Common myeloid progenitor, CD34-positive (primary cell): Measurements from ENCODE around the gene KDELR3.

ENCODE experiments used
- CTCF ChIA-PET: fragments of 350-600 bp; sonication (Branson Sonifier 250); formaldehyde crosslinking; loops from one replicate; lab custom pipeline; 2021; ENCODE audit warnings: antibody characterized with exemption; lab: Charles Lee
- POLR2A ChIA-PET: fragments of 350-600 bp; sonication (Branson Sonifier 250); formaldehyde crosslinking; loops from one replicate; lab custom pipeline; 2021; ENCODE audit warnings: antibody characterized with exemption; lab: Charles Lee
- DNase-seq, 3 donors: peaks; one replicate each; pipeline versions ENCODE4 v3.0.0 to v3.0.0-alpha.2; 2013
- H3K27ac ChIP-seq, 2 experiments: 1 replicate in 1 of 2; 2 replicates in 1 of 2; pipeline ENCODE4 v1.7.0; 2013; ENCODE audit warnings: inconsistent platforms in 2 of 2, low read length in 2 of 2, mild to moderate bottlenecking in 2 of 2, low read depth in 1 of 2, moderate library complexity in 1 of 2; ENCODE audit not compliant: severe bottlenecking in 2 of 2, insufficient read depth in 1 of 2, poor library complexity in 1 of 2
- H3K27me3 ChIP-seq, 5 experiments: replicated peaks in 2 of 5; 1 replicate in 3 of 5; 2 replicates in 2 of 5; pipeline versions ENCODE4 v1.6.1 to v1.7.0; 2013; ENCODE audit warnings: low read length in 4 of 5, mild to moderate bottlenecking in 2 of 5, moderate library complexity in 2 of 5, inconsistent platforms in 1 of 5; ENCODE audit not compliant: insufficient read depth in 5 of 5, control insufficient read depth in 4 of 5
- H3K36me3 ChIP-seq, 4 experiments: 1 replicate in 2 of 4; 2 replicates in 2 of 4; pipeline versions ENCODE4 v1.6.1 to v1.7.0; 2013; ENCODE audit warnings: low read length in 3 of 4, control low read depth in 1 of 4, mild to moderate bottlenecking in 1 of 4; ENCODE audit not compliant: control insufficient read depth in 4 of 4, insufficient read depth in 4 of 4
- H3K4me1 ChIP-seq, 4 experiments: 1 replicate in 3 of 4; 2 replicates in 1 of 4; pipeline versions ENCODE4 v1.6.1 to v1.7.1; 2013; ENCODE audit warnings: low read length in 3 of 4, mild to moderate bottlenecking in 3 of 4, control low read depth in 1 of 4, inconsistent platforms in 1 of 4, moderate library complexity in 1 of 4; ENCODE audit not compliant: control insufficient read depth in 4 of 4, insufficient read depth in 4 of 4; ENCODE audit errors: control extremely low read depth in 1 of 4
- H3K4me3 ChIP-seq, 7 experiments: 1 replicate in 4 of 7; 2 replicates in 3 of 7; pipeline versions ENCODE4 v1.5.1 to v1.7.0; 2013; ENCODE audit warnings: mild to moderate bottlenecking in 7 of 7, low read length in 6 of 7, moderate library complexity in 6 of 7, inconsistent platforms in 2 of 7, low read depth in 2 of 7, control low read depth in 1 of 7; ENCODE audit not compliant: insufficient read depth in 4 of 7, control insufficient read depth in 1 of 7; ENCODE audit errors: extremely low read depth in 1 of 7
- H3K9me3 ChIP-seq, 5 experiments: 1 replicate in 4 of 5; 2 replicates in 1 of 5; pipeline versions ENCODE4 v1.6.1 to v1.7.1; 2013; ENCODE audit warnings: low read length in 4 of 5, mild to moderate bottlenecking in 2 of 5, inconsistent platforms in 1 of 5, low read depth in 1 of 5, moderate library complexity in 1 of 5; ENCODE audit not compliant: control insufficient read depth in 4 of 5, insufficient read depth in 2 of 5; ENCODE audit errors: control extremely low read depth in 1 of 5
- WGBS: methylation state at CpG from one replicate; pipeline ENCODE4 v1.1.5; 2013; ENCODE audit not compliant: insufficient coverage; 5-methylcytosine and 5-hydroxymethylcytosine counted together

Gene KDELR3

GRCh38 chr22:38423512-38424503, 44.1 kb upstream of the KDELR3 start:
- POLR2A ChIA-PET: no interaction called here
- no peak overlapping the region for H3K4me3 ChIP-seq
- peaks cover 0 to 3% (median 0%) of the 10 kb centered on the region in 4 experiments for H3K4me1 ChIP-seq
- CTCF ChIA-PET: interaction anchor here (1.3 to 1.4 kb wide), 2 partner anchors 11 to 18 kb away, joined by 4 to 7 read pairs; no protein-coding TSS in a partner anchor
- no peaks in the 10 kb centered on the region for H3K9me3 ChIP-seq
- WGBS: 90% methylated on average over 17 of the region's 18 CpGs
- no peak overlapping the region for H3K27ac ChIP-seq
- no peaks in the 10 kb centered on the region for H3K27me3 ChIP-seq
- no peaks in the 10 kb centered on the region for H3K36me3 ChIP-seq
- DNase-seq: no peak

- no peaks in the 10 kb centered on the region for H3K27me3 ChIP-seq
- H3K4me1 ChIP-seq: peaks cover 0 to 3% (median under 1%) of the 10 kb centered on the region in 4 experiments
- no peak overlapping the region for H3K4me3 ChIP-seq
- ChIA-PET CTCF (interaction anchor here (1.1 to 1.4 kb wide), 3 partner anchors 9 to 17 kb away, joined by 4 to 7 read pairs (median 4); no protein-coding TSS in a partner anchor), POLR2A (no interaction called here)
- no peak overlapping the region for H3K27ac ChIP-seq
- DNase-seq: no peak
- no peaks in the 10 kb centered on the region for H3K36me3 ChIP-seq
- 91% methylated on average over 9 of the region's 12 CpGs for WGBS
- H3K9me3 ChIP-seq: no peaks in the 10 kb centered on the region
Observed at GRCh38 chr22:38424525-38425080, 43.3 kb upstream of the KDELR3 start.

DNA sequence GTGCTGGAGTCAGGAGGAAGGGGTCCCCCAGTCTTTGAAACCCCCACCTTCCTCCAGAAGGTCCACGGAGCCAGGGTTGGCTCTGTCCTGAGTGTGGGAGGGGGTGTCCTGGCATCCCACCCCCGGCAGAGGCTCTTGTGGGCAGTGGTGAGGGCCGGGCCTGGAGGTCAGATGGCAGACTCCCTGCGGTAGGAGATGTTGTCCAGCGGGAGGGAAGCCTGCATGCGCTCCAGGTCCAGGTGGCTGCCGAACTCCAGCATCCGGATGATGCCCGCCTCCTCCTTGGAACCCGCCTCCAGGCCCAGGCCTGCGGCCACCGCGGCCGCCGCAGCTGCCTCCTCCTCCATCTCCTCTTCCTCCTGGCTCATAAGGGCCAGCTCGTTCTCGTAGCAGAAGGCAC, 41.3 kb upstream of the KDELR3 start:
- CTCF ChIA-PET: no interaction called here
- POLR2A ChIA-PET: no interaction called here
- Histone ChIP-seq H3K36me3 (no peaks in the 10 kb centered on the region), H3K27me3 (no peaks in the 10 kb centered on the region), H3K4me3 (no peak overlapping the region), H3K27ac (no peak overlapping the region), H3K4me1 (peaks cover 0 to 3% (median 1%) of the 10 kb centered on the region in 4 experiments), H3K9me3 (no peaks in the 10 kb centered on the region)
- no peak for DNase-seq
- WGBS: 99% methylated on average over 15 of the region's 17 CpGs

GRCh38 chr22:38427465-38427864, 40.4 kb upstream of the KDELR3 start:
- CTCF ChIA-PET: no interaction called here
- H3K27me3 ChIP-seq: no peaks in the 10 kb centered on the region
- H3K9me3 ChIP-seq: no peaks in the 10 kb centered on the region
- H3K4me1 ChIP-seq: peaks cover 0 to 3% (median 1%) of the 10 kb centered on the region in 4 experiments
- no peaks in the 10 kb centered on the region for H3K36me3 ChIP-seq
- DNase-seq: no peak
- H3K27ac ChIP-seq: no peak overlapping the region
- no peak overlapping the region for H3K4me3 ChIP-seq
- POLR2A ChIA-PET: no interaction called here
- 98% methylated on average over 30 of the region's 36 CpGs for WGBS

GRCh38 chr22:38427940-38428339, 40.0 kb upstream of the KDELR3 start:
- CTCF ChIA-PET: no interaction called here
- no peak for DNase-seq
- no peak overlapping the region for H3K27ac ChIP-seq
- POLR2A ChIA-PET: no interaction called here
- H3K4me3 ChIP-seq: no peak overlapping the region
- no peaks in the 10 kb centered on the region for H3K9me3 ChIP-seq
- no peaks in the 10 kb centered on the region for H3K27me3 ChIP-seq
- peaks cover 0 to 3% (median 1%) of the 10 kb centered on the region in 4 experiments for H3K4me1 ChIP-seq
- WGBS: 97% methylated on average over 31 of the region's 31 CpGs
- H3K36me3 ChIP-seq: no peaks in the 10 kb centered on the region

DNA sequence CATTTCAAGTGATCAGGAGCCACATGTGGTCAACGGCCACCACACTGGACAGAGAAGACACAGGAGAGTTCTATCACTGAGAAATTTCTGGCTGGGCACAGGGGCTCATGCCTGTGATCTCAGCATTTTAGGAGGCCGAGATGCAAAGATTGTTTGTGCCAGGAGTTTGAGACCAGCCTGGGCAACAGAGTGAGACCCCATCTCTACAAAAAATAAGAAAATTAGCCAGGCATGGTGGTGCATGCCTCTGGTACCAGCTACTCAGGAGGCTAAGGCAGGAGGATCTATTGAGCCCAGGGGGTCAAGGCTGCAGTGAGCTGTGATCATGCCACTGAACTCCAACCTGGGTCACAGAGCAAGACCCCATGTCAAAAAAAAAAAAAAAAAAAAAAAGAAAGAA, 39.2 kb upstream of the KDELR3 start:
- Histone ChIP-seq H3K36me3 (no peaks in the 10 kb centered on the region), H3K27ac (no peak overlapping the region), H3K4me3 (no peak overlapping the region), H3K9me3 (no peaks in the 10 kb centered on the region), H3K27me3 (no peaks in the 10 kb centered on the region), H3K4me1 (peaks cover 0 to 2% (median under 1%) of the 10 kb centered on the region in 4 experiments)
- 100% methylated on average over 2 of the region's 2 CpGs for WGBS
- ChIA-PET POLR2A (no interaction called here), CTCF (interaction anchor here (0.9 kb wide), 1 partner anchor 8 kb away, joined by 4 read pairs; no protein-coding TSS in a partner anchor)
- no peak for DNase-seq
